Mesenchymal stem cell (in vitro differentiated cells and primary cell): ENCODE data around the gene GRM5.
"Not testable (repeated sequence)": the region's sequence is repeated elsewhere in the genome, so short reads cannot be mapped to it uniquely, and the experiment has no call there.

ENCODE experiments used
- DNase-seq: peaks from one replicate; pipeline ENCODE4 v3.0.0-alpha.2; 2013
- H2AFZ ChIP-seq: one replicate; pipeline ENCODE4 v1.6.1; 2013; ENCODE audit warnings: low read depth, mild to moderate bottlenecking, control low read depth, inconsistent platforms, low read length, moderate library complexity
- H2AK5ac ChIP-seq: 2 replicates; pipeline ENCODE4 v1.6.1; 2013; ENCODE audit warnings: low read length, moderate library complexity, mild to moderate bottlenecking, inconsistent platforms; ENCODE audit not compliant: severe bottlenecking
- H2BK120ac ChIP-seq: one replicate; pipeline ENCODE4 v1.6.1; 2013; ENCODE audit warnings: low read depth, mild to moderate bottlenecking, inconsistent platforms, low read length, moderate library complexity
- H2BK12ac ChIP-seq, 2 experiments: one replicate each; pipeline ENCODE4 v1.6.1; 2013; ENCODE audit warnings: inconsistent platforms in 2 of 2, low read length in 2 of 2, mild to moderate bottlenecking in 2 of 2, moderate library complexity in 2 of 2, control low read depth in 1 of 2
- H2BK15ac ChIP-seq: one replicate; pipeline ENCODE4 v1.6.1; 2013; ENCODE audit warnings: mild to moderate bottlenecking, low read depth, inconsistent platforms; ENCODE audit not compliant: poor library complexity, severe bottlenecking
- H2BK5ac ChIP-seq: 2 replicates; pipeline ENCODE4 v1.6.1; 2013; ENCODE audit warnings: low read depth, mild to moderate bottlenecking, low read length, control low read depth, inconsistent platforms; ENCODE audit not compliant: poor library complexity, severe bottlenecking
- H3K14ac ChIP-seq, 2 experiments: one replicate each; pipeline ENCODE4 v1.6.1; 2013; ENCODE audit warnings: inconsistent platforms in 2 of 2, low read length in 2 of 2, control low read depth in 1 of 2, mild to moderate bottlenecking in 1 of 2, moderate library complexity in 1 of 2
- H3K18ac ChIP-seq, 2 experiments: one replicate each; pipeline ENCODE4 v1.6.1; 2013; ENCODE audit warnings: inconsistent platforms in 2 of 2, low read length in 2 of 2, control low read depth in 1 of 2, low read depth in 1 of 2, mild to moderate bottlenecking in 1 of 2
- H3K23ac ChIP-seq, 2 experiments: one replicate each; pipeline ENCODE4 v1.6.1; 2013; ENCODE audit warnings: inconsistent platforms in 2 of 2, low read length in 2 of 2, mild to moderate bottlenecking in 2 of 2, moderate library complexity in 2 of 2, control low read depth in 1 of 2
- H3K27ac ChIP-seq: 2 replicates; pipeline ENCODE4 v1.5.1; 2013; ENCODE audit warnings: mild to moderate bottlenecking, moderate library complexity, low read length, control low read depth, inconsistent platforms; ENCODE audit not compliant: poor library complexity, severe bottlenecking
- H3K27me3 ChIP-seq, 2 experiments: 2 replicates each; pipeline versions ENCODE4 v1.6.1 to v1.7.0; 2013; ENCODE audit warnings: low read length in 2 of 2, mild to moderate bottlenecking in 2 of 2, moderate library complexity in 2 of 2, control low read depth in 1 of 2, inconsistent platforms in 1 of 2; ENCODE audit not compliant: control insufficient read depth in 1 of 2, insufficient read depth in 1 of 2
- H3K36me3 ChIP-seq, 2 experiments: 2 replicates each; pipeline versions ENCODE4 v1.6.1 to v1.7.0; 2013; ENCODE audit warnings: low read length in 2 of 2, control low read depth in 1 of 2, inconsistent platforms in 1 of 2, low read depth in 1 of 2, mild to moderate bottlenecking in 1 of 2; ENCODE audit not compliant: insufficient read depth in 2 of 2, control insufficient read depth in 1 of 2
- H3K4ac ChIP-seq, 2 experiments: one replicate each; pipeline ENCODE4 v1.6.1; 2013; ENCODE audit warnings: inconsistent platforms in 2 of 2, low read length in 2 of 2, mild to moderate bottlenecking in 2 of 2, moderate library complexity in 2 of 2, control low read depth in 1 of 2, low read depth in 1 of 2
- H3K4me1 ChIP-seq: 2 replicates; pipeline ENCODE4 v1.6.1; 2013; ENCODE audit warnings: low read depth, low read length, control low read depth; ENCODE audit not compliant: control insufficient read depth, insufficient read depth
- H3K4me2 ChIP-seq: 2 replicates; pipeline ENCODE4 v1.6.1; 2013; ENCODE audit warnings: low read length, mild to moderate bottlenecking, inconsistent platforms; ENCODE audit not compliant: poor library complexity, severe bottlenecking
- H3K4me3 ChIP-seq, 2 experiments: 2 replicates each; pipeline versions ENCODE4 v1.5.1 to v1.7.0; 2013; ENCODE audit warnings: low read length in 2 of 2, mild to moderate bottlenecking in 2 of 2, control low read depth in 1 of 2, low read depth in 1 of 2; ENCODE audit not compliant: insufficient read depth in 1 of 2
- H3K79me1 ChIP-seq: replicated peaks from 2 replicates; pipeline ENCODE4 v1.6.1; 2013; ENCODE audit warnings: mild to moderate bottlenecking, control low read depth, low read length, inconsistent platforms; ENCODE audit not compliant: poor library complexity, severe bottlenecking
- H3K9ac ChIP-seq: 2 replicates; pipeline ENCODE4 v1.7.0; 2013; ENCODE audit warnings: mild to moderate bottlenecking, low read length, moderate library complexity
- H3K9me3 ChIP-seq: 2 replicates; pipeline ENCODE4 v1.7.0; 2013; ENCODE audit warnings: mild to moderate bottlenecking, low read length; ENCODE audit not compliant: control insufficient read depth
- H4K8ac ChIP-seq: one replicate; pipeline ENCODE4 v1.6.1; 2013; ENCODE audit warnings: inconsistent platforms, mild to moderate bottlenecking, low read length, moderate library complexity
- H4K91ac ChIP-seq: one replicate; pipeline ENCODE4 v1.6.1; 2013; ENCODE audit warnings: mild to moderate bottlenecking, low read length, inconsistent platforms
- WGBS: methylation state at CpG from one replicate; pipeline ENCODE4 v1.1.7; 2013; ENCODE audit warnings: mixed read lengths; 5-methylcytosine and 5-hydroxymethylcytosine counted together

GRM5 gene

GRCh38 chr11:88535916-88536547 is 529.8 kb downstream of the GRM5 start:
- no peak overlapping the region for H4K91ac ChIP-seq
- whole genome bisulfite sequencing, result no CpG with 5 or more reads among the region's 2 CpGs
- H2BK120ac ChIP-seq, result peak overlapping the region; percentile 77
- no peak overlapping the region for H3K14ac ChIP-seq
- H3K4me1 ChIP-seq, result no peaks in the 10 kb centered on the region
- no peak overlapping the region for H2BK15ac ChIP-seq
- H2BK5ac ChIP-seq, result peak overlapping the region; percentile 82
- peak; percentile 94 for DNase-seq
- no peak overlapping the region for H3K4me2 ChIP-seq
- H3K9ac ChIP-seq, result peak overlapping the region; percentile 76
- no peaks in the 10 kb centered on the region for H3K9me3 ChIP-seq
- H3K23ac ChIP-seq, result no peak overlapping the region
- no peak overlapping the region for H3K4ac ChIP-seq
- no peaks in the 10 kb centered on the region for H3K27me3 ChIP-seq
- H3K36me3 ChIP-seq, result no peaks in the 10 kb centered on the region
- H3K18ac ChIP-seq, result peak overlapping the region in 1 of 2 experiments; percentile 87
- no peak overlapping the region for H4K8ac ChIP-seq
- H2AK5ac ChIP-seq, result peak overlapping the region; percentile 95
- no peak overlapping the region for H2AFZ ChIP-seq
- H3K27ac ChIP-seq, result peak overlapping the region; percentile 78
- no peak overlapping the region for H3K4me3 ChIP-seq
- H3K79me1 ChIP-seq, result no peaks in the 10 kb centered on the region
- no peak overlapping the region for H2BK12ac ChIP-seq

GRCh38 chr11:88535266-88535665 is 530.5 kb downstream of the GRM5 start:
- WGBS, result 89% methylated on average over 2 of the region's 2 CpGs
- H4K8ac ChIP-seq, result no peak overlapping the region
- no peak overlapping the region for H3K18ac ChIP-seq

GRCh38 chr11:88534706-88535105 is 531.1 kb downstream of the GRM5 start:
- not testable (repeated sequence) for DNase-seq, H2BK12ac ChIP-seq, H3K4me1 ChIP-seq, H2AK5ac ChIP-seq, H3K9ac ChIP-seq, H2BK5ac ChIP-seq, H3K79me1 ChIP-seq, H3K36me3 ChIP-seq, H3K23ac ChIP-seq, H3K27ac ChIP-seq, H2BK15ac ChIP-seq, H3K4me2 ChIP-seq, H4K91ac ChIP-seq, H3K14ac ChIP-seq, H4K8ac ChIP-seq, H3K9me3 ChIP-seq, H3K27me3 ChIP-seq, H3K4me3 ChIP-seq
- Histone ChIP-seq H3K18ac (peak overlapping the region in 1 of 2 experiments; percentile 30), H3K4ac (peak overlapping the region in 1 of 2 experiments; percentile 41), H2AFZ (peak overlapping the region; percentile 27), H2BK120ac (peak overlapping the region; percentile 38)
- WGBS, result no CpG with 5 or more reads among the region's 1 CpG

More at GRCh38 chr11:88535266-88535665, 530.5 kb downstream of the GRM5 start:
- H2BK12ac ChIP-seq, result peak overlapping the region in 1 of 2 experiments; percentile 69
- no peak overlapping the region for H2AFZ ChIP-seq
- H3K4ac ChIP-seq, result no peak overlapping the region
- no peaks in the 10 kb centered on the region for H3K9me3 ChIP-seq
- H3K4me3 ChIP-seq, result no peak overlapping the region
- no peaks in the 10 kb centered on the region for H3K4me1 ChIP-seq
- H2AK5ac ChIP-seq, result no peak overlapping the region
- no peak overlapping the region for H3K14ac ChIP-seq
- H3K79me1 ChIP-seq, result no peaks in the 10 kb centered on the region
- H4K91ac ChIP-seq, result no peak overlapping the region
- no peak overlapping the region for H3K27ac ChIP-seq
- H3K27me3 ChIP-seq, result no peaks in the 10 kb centered on the region
- H3K23ac ChIP-seq, result no peak overlapping the region
- H3K4me2 ChIP-seq, result no peak overlapping the region
- no peaks in the 10 kb centered on the region for H3K36me3 ChIP-seq
- H2BK5ac ChIP-seq, result no peak overlapping the region
- no peak overlapping the region for H2BK15ac ChIP-seq
- peak overlapping the region; percentile 44 for H2BK120ac ChIP-seq
- DNase-seq, result peak; percentile 30
- H3K9ac ChIP-seq, result peak overlapping the region; percentile 76

- Histone ChIP-seq H3K27ac (no peak overlapping the region), H3K36me3 (no peaks in the 10 kb centered on the region), H2AFZ (no peak overlapping the region), H4K8ac (no peak overlapping the region), H2BK15ac (no peak overlapping the region), H3K23ac (no peak overlapping the region), H2BK12ac (peak overlapping the region in 1 of 2 experiments; percentile 15), H3K14ac (no peak overlapping the region), H2BK120ac (no peak overlapping the region), H3K9ac (no peak overlapping the region), H3K79me1 (no peaks in the 10 kb centered on the region), H3K4ac (no peak overlapping the region), H3K18ac (peak overlapping the region in 1 of 2 experiments; percentile 24), H2AK5ac (peak overlapping the region; percentile 34), H3K4me1 (no peaks in the 10 kb centered on the region), H3K4me2 (no peak overlapping the region), H4K91ac (no peak overlapping the region), H3K9me3 (no peaks in the 10 kb centered on the region), H3K4me3 (no peak overlapping the region), H3K27me3 (no peaks in the 10 kb centered on the region), H2BK5ac (no peak overlapping the region)
- WGBS, result over 99% methylated on average over 5 of the region's 5 CpGs
- no peak for DNase-seq
These were observed 531.6 kb downstream of the GRM5 start for GRCh38 chr11:88534185-88534584.
